Fibroblast of pulmonary artery (primary cell): ENCODE data around the gene MAGEB3.

ENCODE experiments used
- DNase-seq: peaks from one replicate; pipeline ENCODE4 v3.0.0-alpha.2; 2010; ENCODE audit warnings: low read depth
- H3K4me3 ChIP-seq: replicated peaks from 2 replicates; pipeline ENCODE4 v1.5.1; 2011; ENCODE audit warnings: low read depth, mild to moderate bottlenecking, control low read depth, low read length, moderate library complexity
- TF ChIP-seq, protein P1 (sequence below): IDR thresholded peaks from 2 replicates; pipeline ENCODE4 v1.5.1; 2011; ENCODE audit warnings: mild to moderate bottlenecking, control low read depth, low read length, inconsistent platforms; ENCODE audit errors: missing control alignments

The MAGEB3 gene

DNA sequence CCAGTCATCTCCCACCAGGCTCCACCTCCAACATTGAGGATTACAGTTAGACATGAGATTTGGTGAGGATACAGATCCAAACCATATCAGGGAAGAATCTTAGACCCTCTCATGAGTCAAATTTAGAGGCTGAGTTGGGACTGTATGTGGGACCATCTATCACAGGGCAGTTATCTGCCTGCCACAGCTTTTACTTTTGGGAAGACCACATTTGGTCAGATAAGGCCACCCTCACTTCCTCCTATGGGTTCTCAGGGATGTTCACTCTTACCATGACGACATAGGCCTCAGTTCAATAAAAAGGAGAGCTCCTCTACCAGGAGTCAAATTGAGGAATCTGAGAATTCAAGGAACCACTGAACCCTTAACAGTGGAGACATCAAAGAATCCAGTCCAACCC is 13.0 kb upstream of the MAGEB3 start:
- TF ChIP-seq, protein P1, sequence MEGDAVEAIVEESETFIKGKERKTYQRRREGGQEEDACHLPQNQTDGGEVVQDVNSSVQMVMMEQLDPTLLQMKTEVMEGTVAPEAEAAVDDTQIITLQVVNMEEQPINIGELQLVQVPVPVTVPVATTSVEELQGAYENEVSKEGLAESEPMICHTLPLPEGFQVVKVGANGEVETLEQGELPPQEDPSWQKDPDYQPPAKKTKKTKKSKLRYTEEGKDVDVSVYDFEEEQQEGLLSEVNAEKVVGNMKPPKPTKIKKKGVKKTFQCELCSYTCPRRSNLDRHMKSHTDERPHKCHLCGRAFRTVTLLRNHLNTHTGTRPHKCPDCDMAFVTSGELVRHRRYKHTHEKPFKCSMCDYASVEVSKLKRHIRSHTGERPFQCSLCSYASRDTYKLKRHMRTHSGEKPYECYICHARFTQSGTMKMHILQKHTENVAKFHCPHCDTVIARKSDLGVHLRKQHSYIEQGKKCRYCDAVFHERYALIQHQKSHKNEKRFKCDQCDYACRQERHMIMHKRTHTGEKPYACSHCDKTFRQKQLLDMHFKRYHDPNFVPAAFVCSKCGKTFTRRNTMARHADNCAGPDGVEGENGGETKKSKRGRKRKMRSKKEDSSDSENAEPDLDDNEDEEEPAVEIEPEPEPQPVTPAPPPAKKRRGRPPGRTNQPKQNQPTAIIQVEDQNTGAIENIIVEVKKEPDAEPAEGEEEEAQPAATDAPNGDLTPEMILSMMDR = no peak
- no peak overlapping the region for H3K4me3 ChIP-seq
- DNase-seq = no peak

DNA sequence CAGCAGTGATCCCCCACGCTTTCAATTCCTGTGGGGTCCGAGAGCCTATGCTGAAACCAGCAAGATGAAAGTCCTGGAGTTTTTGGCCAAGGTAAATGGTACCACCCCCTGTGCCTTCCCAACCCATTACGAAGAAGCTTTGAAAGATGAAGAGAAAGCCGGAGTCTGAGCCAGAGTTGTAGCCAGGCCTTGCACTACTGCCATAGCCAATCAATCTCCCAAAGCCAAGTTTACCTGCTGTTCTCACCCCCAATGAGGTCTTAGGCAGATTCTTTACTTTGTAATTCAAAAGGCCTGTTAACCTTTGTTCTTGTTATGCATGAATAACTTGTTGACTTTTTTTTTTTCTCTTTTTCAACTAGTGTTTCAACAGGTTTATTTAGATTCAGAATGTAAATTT is 11.1 kb upstream of the MAGEB3 start:
- no peak overlapping the region for H3K4me3 ChIP-seq
- no peak for DNase-seq
- TF ChIP-seq, protein P1 = no peak

DNA sequence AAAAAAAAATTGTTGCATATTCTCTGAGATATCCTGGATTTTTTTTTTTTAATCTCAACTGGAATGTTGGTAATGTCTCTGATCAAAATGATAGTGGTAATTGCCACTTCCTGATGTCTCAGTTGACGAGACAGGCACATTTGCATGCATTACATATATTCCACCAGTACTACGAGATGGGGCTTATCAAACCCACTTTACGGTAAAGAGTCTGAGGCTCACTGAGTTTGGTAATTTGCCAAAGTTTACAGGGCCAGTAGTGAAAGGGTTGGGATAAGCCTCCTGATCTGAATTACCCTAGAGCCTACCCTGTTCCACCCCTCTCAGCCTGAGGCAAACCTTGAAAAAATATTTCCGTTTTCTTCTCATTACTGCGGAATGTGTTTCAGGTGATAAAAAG is 9.8 kb upstream of the MAGEB3 start:
- DNase-seq = no peak
- no peak overlapping the region for H3K4me3 ChIP-seq
- TF ChIP-seq, protein P1 = no peak

DNA sequence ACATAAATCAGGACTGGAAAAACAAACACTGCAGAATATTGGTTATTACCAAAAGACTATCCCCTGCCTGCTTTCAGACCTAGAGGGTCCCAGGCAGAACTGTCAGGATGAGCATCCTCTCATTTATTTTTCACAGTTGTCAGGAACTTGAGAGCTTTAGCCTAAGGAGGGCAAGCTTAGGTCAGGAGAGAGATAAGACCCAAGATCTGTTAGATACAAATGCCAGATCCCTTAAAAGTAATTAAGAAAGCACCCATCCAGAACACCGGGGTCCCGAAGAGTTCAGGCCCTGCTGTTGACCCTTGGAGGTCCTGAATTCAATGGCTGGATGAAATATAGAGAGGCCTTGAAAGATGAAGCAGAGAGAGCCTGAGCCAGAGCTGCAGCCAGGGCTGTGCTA is 5.9 kb upstream of the MAGEB3 start:
- TF ChIP-seq, protein P1 = no peak
- H3K4me3 ChIP-seq = no peak overlapping the region
- no peak for DNase-seq

DNA sequence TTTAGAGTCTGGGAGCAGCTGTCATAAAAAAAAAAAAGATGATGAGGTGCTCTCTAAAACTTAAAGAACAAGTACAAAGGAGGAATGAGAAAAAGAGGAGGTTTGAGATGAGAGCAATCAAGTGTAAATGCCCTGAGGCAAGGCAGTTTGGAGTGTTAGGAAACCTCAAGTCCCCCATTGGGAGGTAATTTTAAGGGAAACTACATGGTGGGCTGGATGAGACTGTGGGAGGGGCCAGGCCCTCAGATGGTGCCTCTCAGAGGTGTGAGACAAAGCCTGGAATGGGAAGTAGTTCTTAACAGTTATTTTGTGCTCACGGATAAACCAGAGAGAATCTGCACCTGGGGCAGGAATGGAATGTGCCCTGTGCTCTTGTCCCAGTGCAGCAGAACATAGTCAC is 1.9 kb upstream of the MAGEB3 start:
- no peak overlapping the region for H3K4me3 ChIP-seq
- TF ChIP-seq, protein P1 = no peak
- no peak for DNase-seq

DNA sequence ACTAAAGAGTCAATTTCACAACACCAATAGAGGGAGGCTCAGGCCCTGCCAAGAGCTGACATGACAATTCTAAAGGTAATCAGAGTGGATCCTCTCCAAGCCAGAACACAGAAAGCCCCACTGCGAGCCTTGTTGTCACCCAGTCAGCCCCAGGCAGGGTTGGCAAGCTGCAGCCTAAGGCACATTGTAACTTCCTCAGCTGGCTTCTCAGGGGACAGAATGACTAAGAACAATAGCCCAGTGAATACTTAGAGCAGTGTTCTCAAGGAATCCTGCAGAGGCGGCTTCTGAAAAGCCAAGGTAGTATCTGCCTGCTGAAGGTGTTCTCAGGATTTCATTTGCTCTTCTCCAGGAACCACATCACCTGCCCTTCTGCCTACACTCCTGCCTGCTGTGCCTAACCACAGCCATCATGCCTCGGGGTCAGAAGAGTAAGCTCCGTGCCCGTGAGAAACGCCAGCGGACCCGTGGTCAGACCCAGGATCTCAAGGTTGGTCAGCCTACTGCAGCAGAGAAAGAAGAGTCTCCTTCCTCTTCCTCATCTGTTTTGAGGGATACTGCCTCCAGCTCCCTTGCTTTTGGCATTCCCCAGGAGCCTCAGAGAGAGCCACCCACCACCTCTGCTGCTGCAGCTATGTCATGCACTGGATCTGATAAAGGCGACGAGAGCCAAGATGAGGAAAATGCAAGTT is 11.4 kb downstream of the MAGEB3 start, which contains the start of gene MAGEB4:
MAGEB4 (plus strand) TSS at position 277 of the 692 bp plus-strand sequence; CDS start at position 413, 136 bp downstream.
- no peak within 1 kb of the TSS for H3K4me3 ChIP-seq
- TF ChIP-seq, protein P1 = no peak
- no peak for DNase-seq
